ENCODE results near the gene ATP5F1E. TPM values are rescaled to one million over a fixed set of nuclear protein-coding genes. Genes with fewer than 3 reads are reported as not detected.

Gene ATP5F1E
- total RNA-seq, 2 experiments from 2014 or later, result 51.1 to 53.1 TPM

GRCh38 chr20:59050437-59050836, 18.3 kb upstream of the ATP5F1E start:
- ATAC-seq (ENCODE audit: poor library complexity) (no peak), DNase-seq (no peak)
- Histone ChIP-seq H3K4me1 (ENCODE audit: insufficient read depth, low read length) (peaks cover 4% of the 10 kb centered on the region), H3K27ac (ENCODE audit: low read depth in 1 of 2, low read length in 2 of 2) (no peak overlapping the region), H3K4me3 (ENCODE audit: low read length) (no peak overlapping the region), H3K9me3 (ENCODE audit: control insufficient read depth in 1 of 2, insufficient read depth in 1 of 2, low read length in 2 of 2) (no peaks in the 10 kb centered on the region), H3K36me3 (ENCODE audit: insufficient read depth, low read length) (no peaks in the 10 kb centered on the region), H3K27me3 (ENCODE audit: control insufficient read depth in 1 of 2, insufficient read depth in 2 of 2, low read length in 2 of 2) (peaks cover 7% of the 10 kb centered on the region in 2 experiments)
- H3K36me3 Mint-ChIP-seq (ENCODE audit: low read depth), result no peaks in the 10 kb centered on the region
- intact Hi-C loops (cut with DNase I, micrococcal nuclease), result no loop called here
- H3K4me3 Mint-ChIP-seq, result no peak overlapping the region
- H3K27ac Mint-ChIP-seq, result no peak overlapping the region
- POLR2A ChIA-PET, result interaction anchor here (4.3 kb wide), 1 partner anchor 18 kb away, joined by 12 read pairs; the partner anchor contains the start of gene ATP5F1E
- peaks cover 6% of the 10 kb centered on the region for H3K4me1 Mint-ChIP-seq (ENCODE audit: low read depth)
- H3K9me3 Mint-ChIP-seq, result no peaks in the 10 kb centered on the region
- CTCF ChIA-PET, result interaction anchor here (0.9 to 1.3 kb wide), 2 partner anchors 9 to 399 kb away, joined by 5 read pairs; partner anchors contain the start of gene STX16
- no peak for TF ChIP-seq CTCF (IDR thresholded peaks at IDR 0.05)
- peaks cover 30% of the 10 kb centered on the region for H3K27me3 Mint-ChIP-seq

GRCh38 chr20:59048681-59049030, 16.5 kb upstream of the ATP5F1E start:
- ChIA-PET POLR2A (no interaction called here), CTCF (no interaction called here)
- peaks cover 21% of the 10 kb centered on the region for H3K27me3 Mint-ChIP-seq
- H3K4me3 Mint-ChIP-seq, result no peak overlapping the region
- H3K36me3 ChIP-seq (ENCODE audit: insufficient read depth, low read length), result no peaks in the 10 kb centered on the region
- DNase-seq (no peak), ATAC-seq (ENCODE audit: poor library complexity) (no peak)
- H3K36me3 Mint-ChIP-seq (ENCODE audit: low read depth), result no peaks in the 10 kb centered on the region
- TF ChIP-seq CTCF (IDR thresholded peaks at IDR 0.05), result no peak
- no peak overlapping the region for H3K27ac ChIP-seq (ENCODE audit: low read depth in 1 of 2, low read length in 2 of 2)
- H3K4me1 Mint-ChIP-seq (ENCODE audit: low read depth), result peaks cover 14% of the 10 kb centered on the region
- intact Hi-C loops (cut with DNase I, micrococcal nuclease), result loop anchor here in 1 of 2 experiments (10.0 kb wide), 1 partner anchor 744 kb away; the partner anchor contains the start of gene RAB22A
- no peaks in the 10 kb centered on the region for H3K9me3 ChIP-seq (ENCODE audit: control insufficient read depth in 1 of 2, insufficient read depth in 1 of 2, low read length in 2 of 2)
- no peaks in the 10 kb centered on the region for H3K9me3 Mint-ChIP-seq
- peaks cover 7% of the 10 kb centered on the region for H3K4me1 ChIP-seq (ENCODE audit: insufficient read depth, low read length)
- no peak overlapping the region for H3K27ac Mint-ChIP-seq
- H3K27me3 ChIP-seq (ENCODE audit: control insufficient read depth in 1 of 2, insufficient read depth in 2 of 2, low read length in 2 of 2), result peaks cover 7% of the 10 kb centered on the region in 2 experiments
- no peak overlapping the region for H3K4me3 ChIP-seq (ENCODE audit: low read length)

- H3K9me3 ChIP-seq (ENCODE audit: control insufficient read depth in 1 of 2, insufficient read depth in 1 of 2, low read length in 2 of 2), result no peaks in the 10 kb centered on the region
- Mint-ChIP-seq H3K9me3 (no peaks in the 10 kb centered on the region), H3K27ac (no peak overlapping the region), H3K36me3 (ENCODE audit: low read depth) (peaks cover 5% of the 10 kb centered on the region), H3K4me3 (peak overlapping the region; percentile 8), H3K27me3 (peaks cover 18% of the 10 kb centered on the region), H3K4me1 (ENCODE audit: low read depth) (peaks cover 20% of the 10 kb centered on the region)
- POLR2A ChIA-PET, result no interaction called here
- peaks cover 7% of the 10 kb centered on the region in 2 experiments for H3K27me3 ChIP-seq (ENCODE audit: control insufficient read depth in 1 of 2, insufficient read depth in 2 of 2, low read length in 2 of 2)
- H3K4me3 ChIP-seq (ENCODE audit: low read length), result no peak overlapping the region
- no peaks in the 10 kb centered on the region for H3K36me3 ChIP-seq (ENCODE audit: insufficient read depth, low read length)
- H3K27ac ChIP-seq (ENCODE audit: low read depth in 1 of 2, low read length in 2 of 2), result no peak overlapping the region
- intact Hi-C loops (cut with DNase I, micrococcal nuclease), result loop anchor here in 1 of 2 experiments (10.0 kb wide), 1 partner anchor 743 kb away; the partner anchor contains the start of gene RAB22A
- CTCF ChIA-PET, result interaction anchor here (1.3 kb wide), 1 partner anchor 159 kb away, joined by 3 read pairs; no protein-coding TSS in a partner anchor
- ATAC-seq (ENCODE audit: poor library complexity) (no peak), DNase-seq (no peak)
- H3K4me1 ChIP-seq (ENCODE audit: insufficient read depth, low read length), result peaks cover 13% of the 10 kb centered on the region
- TF ChIP-seq CTCF (IDR thresholded peaks at IDR 0.05), result no peak
Observed at GRCh38 chr20:59047938-59048680, 16.0 kb upstream of the ATP5F1E start.

All from CD4-positive, alpha-beta T cell (primary cell).